Transverse colon (tissue), 4 donors: Measurements from ENCODE around the gene PER2. TPM values are rescaled to one million over a fixed set of nuclear protein-coding genes. Genes with fewer than 3 reads are reported as not detected.
A peak's percentile ranks its signal among the peaks of the same experiment; 100 is the strongest.

Experiments used
- DNase-seq: peaks from one replicate; pipeline ENCODE4 v3.0.0-alpha.2; 2019
- H3K27ac ChIP-seq, 4 donors: fragments of 200-600 bp; sonication (generic); 2 replicates each; pipeline ENCODE4 v1.5.1; 2016 to 2018; ENCODE audit warnings: inconsistent platforms in 4 of 4
- H3K27me3 ChIP-seq: fragments of 200-600 bp; sonication (generic); 2 replicates; pipeline ENCODE4 v1.5.1; 2017; ENCODE audit warnings: inconsistent platforms
- H3K36me3 ChIP-seq, 4 donors: fragments of 200-600 bp; sonication (generic); 2 replicates each; pipeline ENCODE4 v1.5.1; 2017 to 2019; ENCODE audit warnings: inconsistent platforms in 4 of 4
- H3K4me1 ChIP-seq, 4 donors: fragments of 200-600 bp; sonication (generic); 2 replicates each; pipeline ENCODE4 v1.5.1; 2017 to 2020; ENCODE audit warnings: inconsistent platforms in 4 of 4
- H3K4me3 ChIP-seq, 4 donors: fragments of 200-600 bp; sonication (generic); 1 replicate in 1 of 4; 2 replicates in 3 of 4; pipeline versions ENCODE4 v1.5.1 to v1.6.1; 2017 to 2019; ENCODE audit warnings: inconsistent platforms in 4 of 4
- H3K9me3 ChIP-seq, 2 donors: fragments of 200-600 bp; sonication (generic); 2 replicates each; pipeline ENCODE4 v1.5.1; 2017 to 2019; ENCODE audit warnings: inconsistent platforms in 2 of 2
- CTCF ChIP-seq, 5 experiments: fragments of 200-600 bp in 3 of 5; fragments of 450-650 bp in 2 of 5; sonication (generic) in 3 of 5; IDR thresholded peaks; 1 replicate in 2 of 5; 2 replicates in 3 of 5; pipeline ENCODE4 v1.5.1; 2016 to 2017; ENCODE audit warnings: antibody characterized with exemption in 5 of 5, inconsistent platforms in 3 of 5, mild to moderate bottlenecking in 2 of 5, moderate library complexity in 1 of 5
- EP300 ChIP-seq: sonication (generic); formaldehyde crosslinking; IDR thresholded peaks from one replicate; pipeline ENCODE4 v1.6.1; 2017; ENCODE audit warnings: antibody characterized with exemption, low read depth
- POLR2A ChIP-seq: fragments of 450-650 bp; IDR thresholded peaks from one replicate; pipeline ENCODE4 v1.6.1; 2016; ENCODE audit warnings: antibody characterized with exemption, mild to moderate bottlenecking, moderate library complexity
- POLR2AphosphoS5 ChIP-seq, 3 donors: sonication (generic); formaldehyde crosslinking; IDR thresholded peaks; one replicate each; pipeline ENCODE4 v1.6.1; 2016; ENCODE audit warnings: antibody characterized with exemption in 3 of 3
- WGBS, 2 donors: methylation state at CpG; one replicate each; pipeline ENCODE4 v1.1.5; 2018; ENCODE audit warnings: low coverage in 1 of 2; 5-methylcytosine and 5-hydroxymethylcytosine counted together
- in situ Hi-C, 4 donors: fragments of 200-750 bp; cut with MboI; loops; one replicate each; pipeline versions ENCODE4 v1.15.0 to v1.15.1; 2017; ENCODE audit warnings: low sequenced_read_pairs in 3 of 4, low pct_ligation_motif_present in 1 of 4, low pct_unique_long_range_greater_than_20kb in 1 of 4
- intact Hi-C: fragments of 100-400 bp; cut with DNase I; formaldehyde crosslinking; loops from one replicate; pipeline ENCODE4 v1.15.1; 2023; ENCODE audit warnings: low total_unique reads
- total RNA-seq, 4 donors: library from RNA; depleted of rRNA; stranded (reverse); fragments of >200 nt; gene quantifications; one replicate each; pipeline ENCODE4 v1.1.0, GENCODE V29; 2016

Gene PER2
- total RNA-seq, 4 donors from 2014 or later = 19.1 to 67.3 (median 32.3) TPM

GRCh38 chr2:238295144-238296112 lies 7.0 kb upstream of the PER2 start:
- peaks cover 5 to 35% (median 29%) of the 10 kb centered on the region in 4 donors for H3K4me1 ChIP-seq
- no peaks in the 10 kb centered on the region for H3K9me3 ChIP-seq
- in situ Hi-C loops (no loop called here), intact Hi-C loops (no loop called here)
- TF ChIP-seq CTCF (IDR thresholded peaks at IDR 0.05) (no peak), POLR2AphosphoS5 (IDR thresholded peaks at IDR 0.05) (no peak), EP300 (no peak), POLR2A (no peak)
- no peaks in the 10 kb centered on the region for H3K36me3 ChIP-seq
- 67 to 83% methylated on average over 1 to 18 of the region's 21 CpGs for WGBS, 2 donors
- no peaks in the 10 kb centered on the region for H3K27me3 ChIP-seq
- no peak for DNase-seq
- peak overlapping the region; percentile 25 to 78 (median 56) for H3K27ac ChIP-seq
- no peak overlapping the region for H3K4me3 ChIP-seq

- Histone ChIP-seq H3K4me1 (peaks cover 4 to 35% (median 27%) of the 10 kb centered on the region in 4 donors), H3K36me3 (no peaks in the 10 kb centered on the region), H3K27ac (peak overlapping the region; percentile 25 to 78 (median 56)), H3K4me3 (no peak overlapping the region), H3K9me3 (no peaks in the 10 kb centered on the region), H3K27me3 (no peaks in the 10 kb centered on the region)
- 50 to 84% methylated on average over 7 to 17 of the region's 17 CpGs for WGBS, 2 donors
- intact Hi-C loops = no loop called here
- in situ Hi-C loops = no loop called here
- TF ChIP-seq POLR2AphosphoS5 (IDR thresholded peaks at IDR 0.05) = peak; percentile 14 to 54 (median 41)
- TF ChIP-seq CTCF (IDR thresholded peaks at IDR 0.05) = no peak
- DNase-seq = peak; percentile 73
Measured at GRCh38 chr2:238294393-238295143, 6.2 kb upstream of the PER2 start.

- Histone ChIP-seq H3K4me1 (peaks cover 6 to 34% (median 30%) of the 10 kb centered on the region in 4 donors), H3K36me3 (no peaks in the 10 kb centered on the region), H3K27me3 (no peaks in the 10 kb centered on the region), H3K27ac (peak overlapping the region in 3 of 4 donors; percentile 49 to 78 (median 64)), H3K9me3 (no peaks in the 10 kb centered on the region), H3K4me3 (no peak overlapping the region)
- intact Hi-C loops (no loop called here), in situ Hi-C loops (no loop called here)
- DNase-seq = no peak
- TF ChIP-seq CTCF (IDR thresholded peaks at IDR 0.05) (no peak), EP300 (no peak), POLR2AphosphoS5 (IDR thresholded peaks at IDR 0.05) (no peak), POLR2A (no peak)
- 93% methylated on average over 9 of the region's 9 CpGs; no CpG with 5 or more reads in 1 of the 2 donors for WGBS, 2 donors
Measured at GRCh38 chr2:238294046-238294392, 5.6 kb upstream of the PER2 start.
